ENCODE data around the gene TRAF3IP3.

DNA sequence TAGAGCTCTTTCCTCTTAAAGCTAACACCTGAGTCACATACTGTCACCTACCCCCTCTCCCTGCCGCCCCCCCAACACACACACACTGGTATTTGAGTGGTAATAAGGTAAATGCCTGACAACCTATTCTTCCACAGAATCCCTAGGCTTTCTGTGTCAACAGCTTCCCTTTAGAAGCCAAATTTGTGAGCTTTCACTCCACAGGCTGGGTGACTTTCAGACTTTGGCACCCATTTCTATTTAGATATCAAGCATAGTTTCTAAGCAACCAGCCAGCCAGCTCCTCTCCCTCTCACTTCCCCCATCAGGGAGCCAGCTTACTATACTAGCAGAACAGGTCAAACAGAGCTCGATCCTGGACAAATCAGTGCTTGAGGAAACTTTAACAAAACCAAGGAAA, 31.7 kb downstream of the TRAF3IP3 start:
- TF ChIP-seq RAD21 (conservative IDR thresholded peaks at IDR 0.05) (no peak), EZH2 (IDR thresholded peaks at IDR 0.05; ENCODE audit: borderline replicate concordance, insufficient read depth, low read length, poor library complexity, severe bottlenecking) (no peak), TAF1 (IDR thresholded peaks at IDR 0.05; ENCODE audit: low read depth) (no peak), POLR2AphosphoS5 (IDR thresholded peaks at IDR 0.05) (no peak)
- TF ChIP-seq, protein P1, sequence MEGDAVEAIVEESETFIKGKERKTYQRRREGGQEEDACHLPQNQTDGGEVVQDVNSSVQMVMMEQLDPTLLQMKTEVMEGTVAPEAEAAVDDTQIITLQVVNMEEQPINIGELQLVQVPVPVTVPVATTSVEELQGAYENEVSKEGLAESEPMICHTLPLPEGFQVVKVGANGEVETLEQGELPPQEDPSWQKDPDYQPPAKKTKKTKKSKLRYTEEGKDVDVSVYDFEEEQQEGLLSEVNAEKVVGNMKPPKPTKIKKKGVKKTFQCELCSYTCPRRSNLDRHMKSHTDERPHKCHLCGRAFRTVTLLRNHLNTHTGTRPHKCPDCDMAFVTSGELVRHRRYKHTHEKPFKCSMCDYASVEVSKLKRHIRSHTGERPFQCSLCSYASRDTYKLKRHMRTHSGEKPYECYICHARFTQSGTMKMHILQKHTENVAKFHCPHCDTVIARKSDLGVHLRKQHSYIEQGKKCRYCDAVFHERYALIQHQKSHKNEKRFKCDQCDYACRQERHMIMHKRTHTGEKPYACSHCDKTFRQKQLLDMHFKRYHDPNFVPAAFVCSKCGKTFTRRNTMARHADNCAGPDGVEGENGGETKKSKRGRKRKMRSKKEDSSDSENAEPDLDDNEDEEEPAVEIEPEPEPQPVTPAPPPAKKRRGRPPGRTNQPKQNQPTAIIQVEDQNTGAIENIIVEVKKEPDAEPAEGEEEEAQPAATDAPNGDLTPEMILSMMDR (IDR thresholded peaks at IDR 0.05; ENCODE audit: poor library complexity, severe bottlenecking): no peak
- TF ChIP-seq, protein P2, sequence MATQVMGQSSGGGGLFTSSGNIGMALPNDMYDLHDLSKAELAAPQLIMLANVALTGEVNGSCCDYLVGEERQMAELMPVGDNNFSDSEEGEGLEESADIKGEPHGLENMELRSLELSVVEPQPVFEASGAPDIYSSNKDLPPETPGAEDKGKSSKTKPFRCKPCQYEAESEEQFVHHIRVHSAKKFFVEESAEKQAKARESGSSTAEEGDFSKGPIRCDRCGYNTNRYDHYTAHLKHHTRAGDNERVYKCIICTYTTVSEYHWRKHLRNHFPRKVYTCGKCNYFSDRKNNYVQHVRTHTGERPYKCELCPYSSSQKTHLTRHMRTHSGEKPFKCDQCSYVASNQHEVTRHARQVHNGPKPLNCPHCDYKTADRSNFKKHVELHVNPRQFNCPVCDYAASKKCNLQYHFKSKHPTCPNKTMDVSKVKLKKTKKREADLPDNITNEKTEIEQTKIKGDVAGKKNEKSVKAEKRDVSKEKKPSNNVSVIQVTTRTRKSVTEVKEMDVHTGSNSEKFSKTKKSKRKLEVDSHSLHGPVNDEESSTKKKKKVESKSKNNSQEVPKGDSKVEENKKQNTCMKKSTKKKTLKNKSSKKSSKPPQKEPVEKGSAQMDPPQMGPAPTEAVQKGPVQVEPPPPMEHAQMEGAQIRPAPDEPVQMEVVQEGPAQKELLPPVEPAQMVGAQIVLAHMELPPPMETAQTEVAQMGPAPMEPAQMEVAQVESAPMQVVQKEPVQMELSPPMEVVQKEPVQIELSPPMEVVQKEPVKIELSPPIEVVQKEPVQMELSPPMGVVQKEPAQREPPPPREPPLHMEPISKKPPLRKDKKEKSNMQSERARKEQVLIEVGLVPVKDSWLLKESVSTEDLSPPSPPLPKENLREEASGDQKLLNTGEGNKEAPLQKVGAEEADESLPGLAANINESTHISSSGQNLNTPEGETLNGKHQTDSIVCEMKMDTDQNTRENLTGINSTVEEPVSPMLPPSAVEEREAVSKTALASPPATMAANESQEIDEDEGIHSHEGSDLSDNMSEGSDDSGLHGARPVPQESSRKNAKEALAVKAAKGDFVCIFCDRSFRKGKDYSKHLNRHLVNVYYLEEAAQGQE (IDR thresholded peaks at IDR 0.05; ENCODE audit: borderline replicate concordance): no peak

All from neural cell (in vitro differentiated cells).